Stimulated activated CD4-positive, alpha-beta T cell treated with anti-CD3 and anti-CD28 coated beads, Interleukin-2, amount 100 ng/mL, for 48 hours (primary cell): ENCODE measurements around the gene C6orf136.
A peak's percentile ranks its signal among the peaks of the same experiment; 100 is the strongest.

Experiments
- DNase-seq, 2 donors: peaks; one replicate each; pipeline ENCODE4 v3.0.0-alpha.2; 2020

C6orf136 gene

GRCh38 chr6:30687659-30688431 lies 40.9 kb downstream of the C6orf136 start:
- DNase-seq = no peak

- no peak for DNase-seq
Observed at GRCh38 chr6:30688569-30688968, 41.6 kb downstream of the C6orf136 start.

GRCh38 chr6:30689022-30689865 lies 42.3 kb downstream of the C6orf136 start:
- DNase-seq = no peak

- no peak for DNase-seq
Observed at GRCh38 chr6:30689985-30690384, 43.1 kb downstream of the C6orf136 start.

GRCh38 chr6:30690403-30691207 lies 43.7 kb downstream of the C6orf136 start, which contains the start of gene NRM:
Gene NRM (minus strand): TSS chr6:30690984. CDS start chr6:30690974, 10 bp downstream.
- DNase-seq = peak; percentile 79 to 85

GRCh38 chr6:30691208-30691847 lies 44.4 kb downstream of the C6orf136 start:
- no peak for DNase-seq

GRCh38 chr6:30696432-30696831 lies 49.5 kb downstream of the C6orf136 start:
- DNase-seq = no peak

- DNase-seq = no peak
Observed at GRCh38 chr6:30700340-30700739, 53.4 kb downstream of the C6orf136 start.
